HG02571 (cell line): ENCODE measurements around the gene TNKS1BP1.
"Not testable (repeated sequence)": the region's sequence is repeated elsewhere in the genome, so short reads cannot be mapped to it uniquely, and the experiment has no call there.

Source experiments
- ATAC-seq: cut with Tn5 transposase; IDR thresholded peaks from one replicate; pipeline ENCODE4 v1.9.1; 2021; ENCODE audit warnings: mild to moderate bottlenecking, moderate library complexity; ENCODE audit not compliant: unreplicated experiment

TNKS1BP1 gene

DNA sequence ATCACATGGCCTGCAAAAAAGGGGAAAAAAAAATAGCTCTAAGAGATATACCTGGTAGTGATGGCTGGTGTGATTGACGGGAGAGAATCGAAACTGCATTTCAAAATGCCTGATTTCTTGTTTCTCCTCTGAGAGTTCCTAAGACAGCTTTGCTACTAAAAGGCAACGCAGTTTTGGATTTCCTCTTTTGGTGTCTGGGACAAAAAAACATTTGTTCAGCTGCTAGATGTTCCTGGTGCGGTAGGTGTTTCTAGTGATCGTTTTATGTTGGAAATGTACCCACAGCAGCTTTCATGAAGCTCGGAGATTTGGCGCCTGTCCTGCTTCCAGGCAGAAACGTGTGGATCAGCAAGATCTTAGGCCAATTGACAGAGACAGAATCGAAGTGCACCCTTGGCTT, 31.5 kb upstream of the TNKS1BP1 start:
- no peak for ATAC-seq

DNA sequence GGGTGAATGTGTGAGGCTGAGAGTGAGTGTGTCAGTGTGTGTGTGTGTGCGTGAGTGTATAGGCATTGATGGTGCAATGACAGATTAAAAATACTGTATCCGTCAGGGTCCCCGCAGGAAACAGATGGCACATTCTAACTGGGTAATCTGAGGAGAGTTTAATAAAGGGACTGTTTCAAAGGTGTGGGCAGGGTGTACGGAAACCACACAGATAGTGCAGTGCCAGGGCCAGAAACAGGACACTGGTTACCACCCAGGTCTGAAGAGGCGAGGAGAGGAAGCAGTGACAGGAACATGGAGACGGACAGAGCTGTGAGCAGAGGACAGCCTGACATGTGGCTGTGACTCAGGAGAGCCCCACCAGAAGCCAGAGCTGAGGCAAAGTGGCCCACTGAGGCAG, 29.9 kb upstream of the TNKS1BP1 start:
- ATAC-seq: no peak

DNA sequence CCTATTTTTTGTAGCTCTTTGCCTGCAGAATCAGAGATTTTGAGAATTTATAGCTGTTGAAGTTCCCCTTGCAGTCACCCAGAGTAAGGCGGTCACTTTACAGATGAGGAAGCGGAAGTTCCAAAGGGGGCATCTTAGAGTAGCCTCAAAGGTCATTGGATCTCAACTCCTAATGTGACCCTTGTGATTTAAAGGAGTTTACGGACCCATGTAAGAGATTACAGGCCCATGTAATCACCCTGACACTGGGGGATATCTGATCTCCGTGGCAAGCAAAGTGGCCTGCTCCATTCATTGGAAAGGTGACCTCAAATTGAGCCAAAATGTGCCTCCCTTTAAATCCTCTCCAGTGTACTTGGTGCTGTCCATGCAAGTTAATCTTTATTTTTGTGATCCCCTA, 29.1 kb upstream of the TNKS1BP1 start:
- ATAC-seq: no peak

DNA sequence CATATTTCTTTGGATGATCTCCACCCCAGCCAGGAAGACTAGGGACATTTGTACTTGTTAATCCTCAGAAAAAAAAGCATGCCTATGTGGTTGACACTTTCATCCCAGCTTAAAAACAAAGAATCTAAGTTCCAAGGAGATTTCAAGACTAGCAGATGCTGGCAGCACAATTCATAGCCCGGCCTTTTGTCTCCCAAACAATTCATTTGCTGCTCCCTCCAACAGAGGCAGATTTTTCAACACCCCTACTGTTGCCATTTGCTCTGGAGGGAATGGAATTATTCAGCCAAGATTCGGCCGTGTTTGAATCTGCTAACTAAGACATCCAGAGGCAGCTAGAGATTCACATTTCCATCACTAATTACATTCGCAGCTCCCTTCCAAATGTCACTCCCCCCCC, 28.7 kb upstream of the TNKS1BP1 start:
- no peak for ATAC-seq

DNA sequence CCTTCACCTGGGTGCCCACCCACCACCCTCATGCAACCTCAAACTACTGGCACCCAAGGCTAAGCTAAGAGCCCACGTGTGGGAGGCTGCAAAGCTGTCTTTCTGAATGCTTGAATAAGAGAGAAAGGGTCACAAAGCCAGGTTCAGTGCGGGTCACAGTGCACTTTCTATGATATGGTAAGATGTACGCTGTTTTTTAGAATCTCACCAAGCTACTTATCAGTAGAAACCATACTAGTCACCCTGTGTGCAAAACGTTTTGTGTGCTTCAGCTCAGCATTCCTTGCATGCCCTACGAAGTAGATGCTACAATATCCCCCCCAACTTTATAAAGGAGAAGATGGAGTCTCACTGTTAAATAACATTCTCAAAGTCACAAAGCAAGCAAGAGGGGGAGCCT, 28.3 kb upstream of the TNKS1BP1 start:
- no peak for ATAC-seq

DNA sequence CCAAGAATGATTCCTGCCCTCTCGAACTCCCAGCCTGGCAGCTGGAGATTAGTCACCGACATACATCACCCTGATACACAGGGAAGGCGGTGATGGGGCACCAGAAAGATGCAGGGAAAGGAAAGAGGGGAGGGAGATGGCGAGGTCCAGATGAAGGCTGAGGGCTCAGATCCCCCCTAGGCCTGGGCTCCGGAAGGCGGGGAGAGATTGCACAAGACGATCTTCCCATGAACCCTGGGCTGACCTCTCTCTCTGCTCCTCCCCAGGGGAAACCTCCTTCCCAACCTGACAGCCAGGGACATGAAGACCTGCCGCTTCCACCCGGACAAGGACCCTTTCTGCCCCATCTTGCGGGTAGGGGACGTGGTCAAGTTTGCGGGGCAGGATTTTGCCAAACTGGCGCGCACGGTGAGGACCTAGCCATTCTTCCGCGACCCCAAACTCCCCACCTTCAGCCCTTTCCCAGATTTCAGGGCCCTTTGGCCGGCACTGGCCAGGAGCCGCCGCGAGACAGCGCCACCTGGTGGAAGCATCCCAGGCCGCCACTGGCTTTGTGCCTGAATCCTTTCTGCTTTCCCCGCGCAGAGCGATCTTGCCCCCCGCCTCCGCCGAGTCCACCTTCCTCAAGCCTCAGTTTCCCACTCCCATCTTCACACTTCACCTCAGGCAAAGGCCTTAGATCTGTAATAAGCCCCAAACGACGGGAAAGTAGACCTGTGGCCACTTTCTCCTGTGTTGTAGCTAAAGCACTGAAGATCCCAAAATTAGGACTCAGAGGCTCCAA, 24.9 kb upstream of the TNKS1BP1 start:
- no peak for ATAC-seq

DNA sequence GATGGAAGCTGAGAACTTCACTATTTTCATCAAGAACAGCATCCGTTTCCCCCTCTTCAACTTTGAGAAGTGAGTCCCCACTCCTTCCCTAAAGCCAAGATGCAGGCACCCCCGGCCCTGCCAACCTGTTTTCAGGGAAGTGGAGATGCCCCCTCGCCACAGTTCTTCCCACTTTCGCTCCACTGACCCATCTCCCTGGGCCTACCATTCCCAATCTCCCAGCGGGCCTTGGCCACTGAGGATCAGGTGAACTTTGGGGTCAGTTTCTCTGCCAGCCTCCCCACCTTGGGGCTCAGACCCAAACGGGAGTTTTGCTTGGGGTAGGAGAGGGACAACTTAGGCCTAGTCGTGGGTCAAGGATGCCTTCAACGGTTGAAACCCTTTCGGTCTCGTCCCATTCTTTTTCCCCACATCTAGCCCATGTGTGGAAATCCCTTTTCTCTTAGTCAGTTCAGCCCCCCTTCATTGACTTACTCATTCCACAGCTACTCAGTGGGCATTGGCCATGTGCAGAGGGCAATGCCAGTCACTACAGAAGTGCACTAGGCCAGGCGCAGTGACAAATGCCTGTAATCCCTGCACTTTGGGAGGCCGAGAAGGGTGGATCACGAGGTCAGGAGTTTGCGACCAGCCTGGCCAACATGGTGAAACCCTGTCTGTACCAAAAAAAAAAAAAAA, 24.0 kb upstream of the TNKS1BP1 start:
- ATAC-seq: no peak

DNA sequence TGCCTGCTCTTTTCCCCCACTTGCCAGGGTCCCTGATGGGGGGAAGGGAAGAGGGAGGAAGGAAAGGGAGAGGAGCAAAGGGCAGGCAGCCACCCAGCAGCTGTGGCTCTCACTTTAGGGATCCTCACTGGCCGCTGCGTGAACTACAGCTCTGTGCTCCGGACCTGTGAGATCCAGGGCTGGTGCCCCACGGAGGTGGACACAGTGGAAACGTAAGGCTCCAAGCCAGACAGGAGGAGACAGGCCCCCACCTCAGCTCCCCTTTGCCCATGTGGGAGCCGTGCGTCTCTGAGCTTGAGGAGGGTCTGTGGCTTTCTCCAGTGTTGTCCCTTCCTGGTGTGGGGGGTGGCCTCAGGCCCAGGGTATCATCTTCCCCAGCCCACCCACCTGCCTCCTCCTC, 23.3 kb upstream of the TNKS1BP1 start:
- no peak for ATAC-seq

DNA sequence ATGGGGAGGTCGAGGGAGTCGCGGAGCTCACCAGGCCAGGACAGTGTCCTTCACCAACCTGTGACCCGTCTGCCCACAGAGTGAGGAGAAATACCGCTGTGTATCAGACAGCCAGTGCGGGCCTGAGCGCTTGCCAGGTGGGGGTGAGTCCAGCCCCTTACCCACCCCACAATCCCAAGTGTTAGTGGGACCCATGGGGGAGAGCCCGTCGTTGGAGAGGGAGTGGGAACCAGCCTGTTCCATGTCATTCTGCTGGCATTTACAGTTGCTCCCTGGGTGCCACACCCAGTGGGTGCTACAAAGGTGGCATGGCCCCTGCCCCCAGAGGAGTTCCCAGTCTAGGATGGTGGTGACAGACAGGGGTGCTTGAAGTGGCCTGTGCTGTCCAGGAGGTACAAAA, 22.6 kb upstream of the TNKS1BP1 start:
- ATAC-seq: no peak

DNA sequence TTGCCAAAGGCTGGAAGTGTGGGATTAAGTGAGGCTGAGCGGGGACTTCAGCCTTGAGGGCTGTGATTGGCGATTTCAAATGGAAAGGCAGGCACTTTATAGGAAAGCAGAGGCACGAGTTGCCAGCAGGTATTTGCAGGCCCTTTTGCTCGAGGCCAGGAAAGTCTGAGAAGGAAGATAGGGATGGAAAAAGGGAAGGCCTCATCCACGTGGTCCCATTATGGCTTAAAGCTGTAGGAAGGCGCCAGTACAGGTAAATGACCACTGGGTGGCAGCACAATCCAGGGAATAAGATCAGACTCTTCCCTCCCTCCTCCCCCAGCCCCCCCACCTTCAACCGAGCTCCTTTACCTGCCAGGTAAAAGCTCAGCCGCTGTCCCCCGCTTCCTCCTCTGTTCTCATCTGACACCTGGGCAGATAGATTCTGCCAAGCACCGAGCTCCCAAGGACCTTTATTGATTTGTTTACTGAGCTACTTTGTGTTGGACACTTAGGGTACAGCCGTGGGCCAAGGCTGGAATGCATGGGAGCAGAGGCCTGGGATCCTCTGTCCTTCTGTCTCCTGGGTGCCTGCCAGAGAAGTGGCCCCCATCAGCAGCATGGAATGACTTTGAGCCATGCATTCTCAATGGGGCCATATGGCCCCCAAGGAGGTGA, 20.9 kb upstream of the TNKS1BP1 start:
- ATAC-seq: peak; percentile 71

DNA sequence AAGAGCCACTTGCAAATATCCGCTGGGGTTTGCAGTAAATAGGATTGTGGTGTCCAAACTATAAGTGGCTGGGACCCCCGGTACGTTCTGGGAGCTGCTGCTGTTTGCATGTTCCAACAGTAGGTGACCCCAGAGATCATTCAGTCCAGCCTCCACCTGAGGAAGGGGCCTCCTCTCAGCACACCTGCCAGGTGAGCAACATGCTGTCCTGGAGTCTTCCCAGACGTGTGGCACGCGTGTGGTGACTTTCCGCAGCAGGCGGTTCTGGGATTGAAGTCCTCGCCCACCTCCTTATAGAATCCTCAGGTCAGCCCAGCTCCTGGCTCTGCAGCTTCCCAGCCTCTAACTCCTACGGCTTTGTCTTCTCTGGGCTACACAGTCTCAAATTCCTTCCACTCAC, 20.1 kb upstream of the TNKS1BP1 start:
- no peak for ATAC-seq

DNA sequence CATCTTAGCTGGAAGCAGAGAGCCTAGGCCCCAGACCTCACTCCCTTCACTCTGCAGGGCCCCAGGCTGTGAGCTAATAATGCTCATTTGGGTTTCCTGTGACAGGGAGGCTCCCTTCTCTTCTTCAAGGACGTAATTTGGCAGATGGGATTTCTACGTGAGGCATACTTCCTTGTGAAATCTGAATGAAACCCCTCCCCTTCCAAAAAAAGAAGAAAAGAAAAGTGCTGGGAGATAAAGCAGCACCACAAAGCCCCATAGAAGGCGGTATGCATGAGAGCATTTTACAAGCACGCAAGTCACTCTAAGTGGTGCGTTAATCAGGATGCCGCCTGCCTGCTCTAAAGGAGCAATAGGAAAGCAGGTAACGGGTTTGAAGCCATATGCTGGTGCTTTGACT, 19.1 kb upstream of the TNKS1BP1 start:
- ATAC-seq: no peak

DNA sequence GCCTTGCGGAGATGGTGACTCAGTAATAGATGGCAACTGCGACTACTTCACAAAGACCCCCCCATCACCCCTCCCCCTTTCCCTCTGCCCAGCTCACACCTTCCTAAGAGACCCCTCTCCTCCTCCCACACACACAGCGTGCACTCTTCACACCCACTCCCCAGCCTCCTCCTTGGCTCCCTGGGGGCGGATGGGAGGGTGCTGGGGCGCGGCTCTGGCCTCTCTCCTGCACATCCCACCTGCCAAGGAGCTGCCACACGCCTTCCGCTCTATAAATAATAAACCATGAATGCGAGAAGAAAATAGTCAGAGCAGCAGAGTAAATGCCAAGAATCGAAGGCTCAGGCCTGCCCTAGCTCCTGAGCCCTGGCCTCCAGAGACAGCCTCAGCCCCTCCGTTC, 17.9 kb upstream of the TNKS1BP1 start:
- no peak for ATAC-seq

DNA sequence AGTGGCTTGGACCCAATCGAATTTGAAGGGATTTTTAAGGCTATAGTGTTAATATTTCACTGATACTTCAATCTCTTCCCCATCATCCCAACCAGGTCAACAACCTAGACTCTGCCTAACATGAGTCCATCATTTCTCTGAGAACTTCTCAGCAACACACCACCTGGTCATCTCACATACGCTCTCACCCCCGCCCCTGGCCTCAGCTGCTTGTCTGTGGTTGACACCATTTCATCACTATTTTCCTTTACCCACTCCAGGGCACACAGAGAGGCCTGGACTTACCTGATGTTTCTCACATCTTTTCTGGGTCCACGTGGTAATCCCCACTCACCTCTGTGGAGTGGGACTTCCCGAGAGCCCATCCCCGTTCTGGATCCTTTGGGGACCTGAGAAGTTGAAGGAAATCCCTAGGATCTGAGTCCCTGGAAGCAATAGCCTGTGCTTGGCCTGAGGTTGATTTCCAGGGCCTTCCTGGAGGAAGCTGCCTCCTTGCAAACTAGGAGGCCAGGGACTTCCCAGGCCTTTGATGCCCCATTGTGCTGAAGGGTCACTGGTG, 16.6 kb upstream of the TNKS1BP1 start:
- no peak for ATAC-seq

DNA sequence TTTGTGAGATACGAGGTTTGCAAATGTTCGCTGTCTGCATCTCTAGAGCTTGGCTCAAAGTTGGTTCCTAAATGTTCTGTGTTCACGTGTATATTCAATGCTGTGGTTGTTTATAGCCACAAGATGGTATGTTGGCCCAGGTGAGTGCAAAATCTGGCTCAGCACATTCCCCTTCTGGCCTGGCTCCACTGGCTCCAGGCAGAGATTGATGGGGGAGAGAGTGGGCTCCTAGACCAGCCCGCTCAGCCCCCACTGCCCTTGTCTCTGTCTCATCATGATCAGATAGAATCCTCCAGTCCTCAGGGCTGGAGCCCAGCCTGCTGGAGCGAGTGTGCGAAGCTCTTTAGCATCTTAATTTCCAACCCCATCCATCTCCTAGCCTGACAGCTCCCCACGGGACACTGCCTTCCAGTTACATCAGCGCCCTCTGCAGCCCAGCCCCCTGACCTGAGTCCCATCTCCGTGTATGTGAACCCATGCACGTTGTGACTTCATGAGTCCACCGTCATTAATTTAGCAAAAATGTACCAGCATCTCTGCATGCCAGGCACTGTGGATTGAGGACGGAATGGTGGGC, 15.4 kb upstream of the TNKS1BP1 start:
- no peak for ATAC-seq

DNA sequence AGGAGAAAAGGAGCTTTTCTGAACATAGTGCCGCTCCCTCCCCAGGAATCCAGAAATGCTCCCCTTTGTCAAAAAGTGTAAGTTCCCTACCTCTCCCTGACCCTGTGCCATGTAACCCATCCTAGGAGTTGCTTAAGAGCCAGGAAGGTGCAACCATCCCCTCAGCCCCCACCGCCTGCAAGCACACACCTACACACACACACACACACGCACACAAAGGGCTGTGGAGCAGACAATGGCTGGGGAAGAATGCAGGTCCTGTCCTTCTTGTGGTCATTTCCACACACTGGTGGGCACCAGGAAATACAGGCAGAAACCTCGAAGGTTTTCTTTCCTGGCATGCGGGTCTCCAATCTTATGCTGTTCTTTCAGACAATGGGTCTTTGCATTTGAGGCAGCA, 14.6 kb upstream of the TNKS1BP1 start:
- no peak for ATAC-seq

DNA sequence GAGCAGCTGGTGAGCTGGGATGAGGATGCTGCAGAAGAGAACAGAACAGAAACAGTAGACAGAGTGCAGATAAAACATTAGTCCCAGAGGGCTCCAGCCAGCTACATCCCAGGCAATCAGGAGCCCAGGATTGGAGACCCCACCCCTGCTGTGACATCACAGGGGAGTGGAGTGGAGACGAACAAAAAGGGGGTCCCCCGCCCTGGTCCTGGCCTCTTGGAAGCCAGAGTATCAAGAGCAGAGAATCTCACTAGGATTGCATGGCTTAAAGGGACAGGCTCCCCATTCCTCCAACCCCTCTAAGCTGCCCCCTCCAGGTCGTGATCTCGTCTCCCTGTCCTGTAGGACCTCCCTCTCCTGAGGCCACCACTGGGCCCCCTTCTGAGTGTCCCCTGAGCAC, 13.4 kb upstream of the TNKS1BP1 start, which contains the start of gene P2RX3:
TSS of gene P2RX3 (plus strand) at position 211 of the 400 bp plus-strand sequence. CDS start 199 bp downstream, outside the sequence.
- no peak for ATAC-seq

DNA sequence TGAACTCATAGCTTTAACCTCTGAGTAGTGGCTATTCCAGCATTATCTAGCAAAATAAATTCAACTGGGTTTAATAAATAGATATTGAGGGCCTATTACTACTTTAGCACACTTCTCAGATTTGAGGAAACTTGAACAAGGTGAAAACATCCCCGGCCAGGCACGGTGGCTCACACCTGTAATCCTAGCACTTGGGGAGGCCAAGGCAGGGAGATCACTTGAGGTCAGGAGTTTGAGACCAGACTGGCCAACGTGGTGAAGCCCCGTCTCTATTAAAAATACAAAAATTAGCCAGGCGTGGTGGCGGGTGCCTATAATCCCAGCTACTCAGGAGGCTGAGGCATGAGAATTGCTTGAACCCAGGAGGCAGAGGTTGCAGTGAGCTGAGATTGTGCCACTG, 12.1 kb upstream of the TNKS1BP1 start:
- ATAC-seq: not testable (repeated sequence)

DNA sequence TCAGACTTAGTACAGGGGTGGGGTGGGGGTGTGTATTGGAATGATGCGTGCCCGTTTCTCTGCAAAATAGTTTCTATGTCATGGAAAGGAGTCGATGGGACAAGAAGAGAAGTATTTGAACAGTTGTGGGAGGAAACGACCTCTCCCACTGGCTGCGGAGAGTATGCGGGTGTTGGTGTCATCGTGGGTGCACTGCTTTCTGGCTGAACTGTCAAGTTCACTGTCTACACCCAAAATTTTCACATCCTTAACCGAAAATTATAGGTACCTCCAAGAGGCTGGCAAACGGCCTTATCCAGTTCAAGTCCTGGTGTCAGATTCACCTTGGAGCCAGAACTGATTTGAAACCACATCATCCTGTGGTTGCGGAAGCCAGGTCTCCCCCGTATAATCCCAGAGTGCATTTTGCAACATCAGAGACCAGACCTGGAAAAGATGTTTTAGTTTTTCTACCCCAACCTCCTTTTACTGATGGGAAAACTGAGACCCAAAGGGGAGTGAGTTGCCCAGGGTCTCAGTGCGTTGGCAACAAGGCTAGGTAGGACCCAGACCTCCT, 11.4 kb upstream of the TNKS1BP1 start:
- no peak for ATAC-seq

DNA sequence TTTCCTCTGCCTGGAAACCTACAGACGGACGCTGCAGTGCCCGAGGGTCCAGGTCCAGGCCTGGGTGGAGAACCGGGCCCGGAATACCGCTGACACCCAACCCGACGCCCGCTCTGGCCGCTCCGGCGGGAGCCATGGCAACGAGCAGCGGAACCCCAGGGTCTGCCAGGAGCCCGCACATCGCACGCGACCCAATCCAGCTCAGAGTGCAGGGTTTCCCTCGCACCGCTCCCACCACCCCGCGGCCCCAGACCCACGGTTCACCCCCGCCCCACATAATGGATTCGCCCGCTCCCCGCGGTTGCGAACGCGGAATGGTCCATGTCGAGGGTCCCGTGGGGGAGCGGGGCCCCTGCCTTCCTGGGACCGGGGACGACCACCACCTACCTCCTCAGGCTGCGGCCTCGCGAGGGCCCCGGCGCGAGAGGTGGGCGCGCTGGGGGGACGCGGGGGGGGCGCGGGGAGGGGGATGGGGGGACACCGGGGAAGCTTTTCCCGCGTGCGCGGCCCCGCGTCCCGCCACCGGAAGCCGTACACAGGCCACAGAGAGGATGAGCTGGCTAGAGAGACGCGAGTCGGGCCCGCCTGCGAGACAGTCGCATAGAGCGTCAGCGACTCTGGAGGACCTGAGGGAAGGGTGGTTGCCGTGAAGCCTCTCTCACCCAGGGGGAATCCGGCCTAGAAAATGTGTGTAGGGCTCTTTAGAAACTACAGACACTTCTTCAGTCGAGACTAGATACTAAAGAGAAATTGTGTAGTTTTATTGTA, 10.8 kb upstream of the TNKS1BP1 start, which contains the start of gene SSRP1:
TSS of gene SSRP1 (minus strand) at position 550 of the 768 bp plus-strand sequence. CDS start 771 bp downstream, outside the sequence.
- peak; percentile 99 for ATAC-seq
